HepG2 (cell line): Measurements from ENCODE around the gene INTS2. TPM values are rescaled to one million over a fixed set of nuclear protein-coding genes. Genes with fewer than 3 reads are reported as not detected.

Source experiments
- ETV6 ChIP-seq: sonication (generic); formaldehyde crosslinking; conservative IDR thresholded peaks from 2 replicates; pipeline ENCODE4 v1.4.0; 2020; ENCODE audit warnings: missing genetic modification reagents
- FOXM1 ChIP-seq: sonication (generic); formaldehyde crosslinking; IDR thresholded peaks from 2 replicates; pipeline ENCODE4 v1.5.0; 2020; ENCODE audit warnings: missing genetic modification reagents
- IKZF1 ChIP-seq: fragments of 450-650 bp; IDR thresholded peaks from 2 replicates; pipeline ENCODE4 v1.7.1; 2016
- MBD4 ChIP-seq: IDR thresholded peaks from 2 replicates; pipeline ENCODE4 v1.6.1; 2012; ENCODE audit warnings: low read length, inconsistent platforms, borderline replicate concordance
- MYNN ChIP-seq: sonication (generic); formaldehyde crosslinking; IDR thresholded peaks from 2 replicates; pipeline ENCODE4 v1.4.0; 2020; ENCODE audit warnings: mild to moderate bottlenecking, low read depth, missing genetic modification reagents
- NFYC ChIP-seq: IDR thresholded peaks from 2 replicates; pipeline ENCODE4 v1.6.1; 2016; ENCODE audit warnings: missing genetic modification reagents, missing compliant biosample characterization
- SOX5 ChIP-seq: IDR thresholded peaks from 2 replicates; pipeline ENCODE4 v1.6.1; 2016; ENCODE audit warnings: borderline replicate concordance
- STAG1 ChIP-seq: sonication (generic); formaldehyde crosslinking; IDR thresholded peaks from 2 replicates; pipeline ENCODE4 v1.4.0; 2020; ENCODE audit warnings: missing genetic modification reagents
- XBP1 ChIP-seq: sonication (generic); formaldehyde crosslinking; IDR thresholded peaks from 2 replicates; pipeline ENCODE4 v1.5.0; 2020; ENCODE audit warnings: missing genetic modification reagents
- YY1 ChIP-seq: IDR thresholded peaks from 2 replicates; pipeline ENCODE4 v1.6.1; 2011; ENCODE audit warnings: low read length, low read depth, moderate library complexity, mild to moderate bottlenecking; ENCODE audit not compliant: insufficient read depth, insufficient replicate concordance
- ZGPAT ChIP-seq: IDR thresholded peaks from 2 replicates; pipeline ENCODE4 v1.6.1; 2016; ENCODE audit warnings: mild to moderate bottlenecking
- ZNF292 ChIP-seq: sonication (generic); formaldehyde crosslinking; IDR thresholded peaks from 2 replicates; pipeline ENCODE4 v1.8.1; 2022; ENCODE audit warnings: mild to moderate bottlenecking, low read depth, missing genetic modification reagents, borderline replicate concordance
- ZNF318 ChIP-seq: sonication (generic); formaldehyde crosslinking; IDR thresholded peaks from 2 replicates; pipeline ENCODE4 v1.4.0; 2020; ENCODE audit warnings: mild to moderate bottlenecking, missing genetic modification reagents
- ZNF468 ChIP-seq: sonication (generic); formaldehyde crosslinking; IDR thresholded peaks from 2 replicates; pipeline ENCODE4 v1.8.0; 2022; ENCODE audit warnings: mild to moderate bottlenecking, moderate library complexity, missing genetic modification reagents
- ZNF580 ChIP-seq: IDR thresholded peaks from 2 replicates; pipeline ENCODE4 v1.6.1; 2016; ENCODE audit warnings: low read depth, borderline replicate concordance
- ZNF784 ChIP-seq: sonication (generic); formaldehyde crosslinking; IDR thresholded peaks from 2 replicates; pipeline ENCODE4 v1.5.1; 2020; ENCODE audit warnings: missing genetic modification reagents, mild to moderate bottlenecking, borderline replicate concordance
- ZUFSP ChIP-seq: sonication (generic); formaldehyde crosslinking; IDR thresholded peaks from 2 replicates; pipeline ENCODE4 v1.9.0; 2021; ENCODE audit warnings: missing genetic modification reagents, mild to moderate bottlenecking, borderline replicate concordance
- polyA plus RNA-seq, 8 experiments: library from polyadenylated mRNA; depleted of rRNA in 3 of 8; stranded (reverse) in 7 of 8; unstranded in 1 of 8; fragments of >200 nt; fragmentation: Illumina TruSeq in 4 of 8; extraction: Trizol in 4 of 8; gene quantifications; 2 replicates each; pipeline versions ENCODE4 v1.2.1 to v1.2.3, GENCODE V29; 2011 to 2016; ENCODE audit warnings: low read depth in 4 of 8, missing spikeins in 1 of 8, mixed read lengths in 1 of 8; ENCODE audit not compliant: insufficient read depth in 1 of 8
- total RNA-seq, 5 experiments: library from RNA; depleted of rRNA; stranded (reverse); fragments of >200 nt; fragmentation: Illumina TruSeq; extraction: Trizol; gene quantifications; 2 replicates each; pipeline ENCODE4 v1.2.3, GENCODE V29; 2016; ENCODE audit warnings: low read depth in 1 of 5

Gene INTS2
- total and polyA plus RNA-seq, 2 of the 13 experiments (the other 11 are each of a cell fraction or from before 2014, with no cell fraction given): 20.5 to 30.2 TPM

- no peak for TF ChIP-seq ZNF318 (CRISPR knock-in tag)
- TF ChIP-seq SOX5 (CRISPR knock-in tag): no peak
- TF ChIP-seq STAG1 (CRISPR knock-in tag): no peak
- TF ChIP-seq YY1: peak; percentile 35
- TF ChIP-seq ZNF292: no peak
- no peak for TF ChIP-seq MBD4
- 0 out of 2 replicates have a peak, but pooled peaks have one; percentile 25 for TF ChIP-seq ZNF580 (CRISPR knock-in tag)
- no peak for TF ChIP-seq XBP1 (CRISPR knock-in tag)
- no peak for TF ChIP-seq ZNF468 (CRISPR knock-in tag)
- no peak for TF ChIP-seq FOXM1 (CRISPR knock-in tag)
- no peak for TF ChIP-seq ETV6 (CRISPR knock-in tag)
- no peak for TF ChIP-seq ZUFSP (CRISPR knock-in tag)
- no peak; the same call in 1 of the 2 replicates for TF ChIP-seq ZNF784 (CRISPR knock-in tag)
- TF ChIP-seq ZGPAT: no peak; the same call in 1 of the 2 replicates
- no peak for TF ChIP-seq IKZF1
- no peak for TF ChIP-seq MYNN (CRISPR knock-in tag)
- TF ChIP-seq NFYC (CRISPR knock-in tag): peak; percentile 95
Measured at GRCh38 chr17:61862975-61863800, 64.6 kb downstream of the INTS2 start, which contains the start of gene BRIP1 (continued).
